Nephron (organoid): ENCODE data around the gene EMC10.

Source experiments
- H3K27ac Mint-ChIP-seq, 3 experiments: 2 replicates each; pipeline ENCODE4 v1.8.0; 2020; ENCODE audit warnings: mixed read lengths in 3 of 3, mild to moderate bottlenecking in 2 of 3, moderate library complexity in 1 of 3
- H3K27me3 Mint-ChIP-seq: 2 replicates; pipeline ENCODE4 v1.8.0; 2021; ENCODE audit warnings: low read depth, mild to moderate bottlenecking, moderate library complexity, mixed read lengths
- H3K36me3 Mint-ChIP-seq: 2 replicates; pipeline ENCODE4 v1.8.0; 2020; ENCODE audit warnings: low read depth, mixed read lengths
- H3K4me1 Mint-ChIP-seq: 2 replicates; pipeline ENCODE4 v1.8.0; 2020; ENCODE audit warnings: mixed read lengths
- H3K4me3 Mint-ChIP-seq, 3 experiments: 2 replicates each; pipeline ENCODE4 v1.8.0; 2020; ENCODE audit warnings: mild to moderate bottlenecking in 3 of 3, mixed read lengths in 3 of 3, moderate library complexity in 2 of 3
- H3K9me3 Mint-ChIP-seq: 2 replicates; pipeline ENCODE4 v1.8.0; 2020; ENCODE audit warnings: mixed read lengths
- TF ChIP-seq, protein P1 (sequence below), 3 experiments: fragments of 200-600 bp; sonication (generic); IDR thresholded peaks; one replicate each; pipeline ENCODE4 v1.5.0; 2021; ENCODE audit warnings: antibody characterized with exemption in 3 of 3; ENCODE audit not compliant: unreplicated experiment in 3 of 3

The EMC10 gene

DNA sequence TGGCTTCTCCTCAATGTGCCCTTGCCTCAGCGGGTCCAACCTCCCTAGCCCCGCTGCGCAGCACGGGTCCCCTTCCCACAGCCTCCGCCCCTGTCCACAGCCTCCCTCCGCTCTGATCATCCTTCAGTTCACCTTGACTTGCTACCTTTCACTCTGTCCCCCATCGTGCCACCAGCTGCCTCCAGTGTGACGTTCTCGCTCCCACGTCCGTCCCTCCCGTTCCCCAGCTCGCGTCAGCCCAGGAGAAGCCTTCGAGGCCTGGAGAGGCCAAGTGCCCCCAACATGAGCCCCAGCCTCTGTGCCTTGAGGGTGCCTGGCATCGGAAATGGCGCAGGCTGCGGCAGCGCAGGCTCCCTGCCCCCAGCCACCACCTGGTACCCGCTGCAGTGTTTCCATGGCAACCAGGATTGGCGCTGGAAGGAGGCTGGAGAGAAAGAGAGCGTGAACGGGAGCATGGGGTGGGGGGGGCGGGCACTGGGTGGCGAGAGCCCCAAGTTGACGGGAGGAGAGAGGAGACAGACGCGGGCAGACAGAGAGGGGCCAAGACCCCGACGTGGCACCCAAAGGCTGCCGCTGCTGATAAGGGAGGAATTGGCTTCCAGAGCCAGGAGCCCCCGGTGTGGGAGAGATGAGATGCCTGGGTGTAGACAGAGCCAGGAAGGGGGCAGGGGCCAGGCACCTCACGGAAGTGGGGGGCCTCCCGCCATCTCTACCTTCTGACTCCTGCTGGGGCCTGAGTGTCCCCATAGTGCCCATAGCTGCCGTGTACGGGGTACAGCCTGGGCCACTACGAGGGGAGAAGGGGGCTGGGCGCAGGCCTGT, 38.2 kb downstream of the EMC10 start:
- H3K4me3 Mint-ChIP-seq, result peak overlapping the region; percentile 31 to 71 (median 58)
- H3K36me3 Mint-ChIP-seq, result peaks cover 10% of the 10 kb centered on the region
- H3K27ac Mint-ChIP-seq, result peak overlapping the region in 2 of 3 experiments; percentile 55 to 64

DNA sequence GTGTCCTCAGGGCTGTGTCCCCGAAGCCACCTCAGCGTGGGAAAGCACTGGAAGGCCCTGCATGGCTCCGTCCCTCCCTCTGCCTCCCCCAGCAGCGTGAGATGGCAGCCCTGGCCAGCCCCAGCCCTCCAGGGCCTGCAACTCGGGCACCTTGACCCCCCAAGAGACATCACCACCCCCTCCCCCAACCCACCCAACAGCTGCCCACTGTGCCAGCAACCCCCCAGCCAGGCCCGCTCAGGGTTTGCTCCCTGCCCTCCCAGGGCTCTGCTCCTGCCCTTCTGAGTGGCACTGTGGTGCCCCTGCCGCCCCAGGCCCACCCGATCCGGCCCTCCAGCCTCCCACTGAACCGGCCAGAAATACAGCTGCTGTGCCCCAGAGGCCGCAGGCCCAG, 38.9 kb downstream of the EMC10 start:
- TF ChIP-seq, protein P1, sequence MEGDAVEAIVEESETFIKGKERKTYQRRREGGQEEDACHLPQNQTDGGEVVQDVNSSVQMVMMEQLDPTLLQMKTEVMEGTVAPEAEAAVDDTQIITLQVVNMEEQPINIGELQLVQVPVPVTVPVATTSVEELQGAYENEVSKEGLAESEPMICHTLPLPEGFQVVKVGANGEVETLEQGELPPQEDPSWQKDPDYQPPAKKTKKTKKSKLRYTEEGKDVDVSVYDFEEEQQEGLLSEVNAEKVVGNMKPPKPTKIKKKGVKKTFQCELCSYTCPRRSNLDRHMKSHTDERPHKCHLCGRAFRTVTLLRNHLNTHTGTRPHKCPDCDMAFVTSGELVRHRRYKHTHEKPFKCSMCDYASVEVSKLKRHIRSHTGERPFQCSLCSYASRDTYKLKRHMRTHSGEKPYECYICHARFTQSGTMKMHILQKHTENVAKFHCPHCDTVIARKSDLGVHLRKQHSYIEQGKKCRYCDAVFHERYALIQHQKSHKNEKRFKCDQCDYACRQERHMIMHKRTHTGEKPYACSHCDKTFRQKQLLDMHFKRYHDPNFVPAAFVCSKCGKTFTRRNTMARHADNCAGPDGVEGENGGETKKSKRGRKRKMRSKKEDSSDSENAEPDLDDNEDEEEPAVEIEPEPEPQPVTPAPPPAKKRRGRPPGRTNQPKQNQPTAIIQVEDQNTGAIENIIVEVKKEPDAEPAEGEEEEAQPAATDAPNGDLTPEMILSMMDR (IDR thresholded peaks at IDR 0.05; ENCODE audit: unreplicated experiment in 3 of 3), result no peak
- H3K27ac Mint-ChIP-seq, result no peak overlapping the region
- H3K4me1 Mint-ChIP-seq, result peaks cover 17% of the 10 kb centered on the region

More for the DNA sequence above, 38.2 kb downstream of the EMC10 start:
- Mint-ChIP-seq H3K4me1 (peaks cover 17% of the 10 kb centered on the region), H3K27me3 (no peaks in the 10 kb centered on the region), H3K9me3 (no peaks in the 10 kb centered on the region)
- TF ChIP-seq, protein P1 (IDR thresholded peaks at IDR 0.05; ENCODE audit: unreplicated experiment in 3 of 3), result no peak

DNA sequence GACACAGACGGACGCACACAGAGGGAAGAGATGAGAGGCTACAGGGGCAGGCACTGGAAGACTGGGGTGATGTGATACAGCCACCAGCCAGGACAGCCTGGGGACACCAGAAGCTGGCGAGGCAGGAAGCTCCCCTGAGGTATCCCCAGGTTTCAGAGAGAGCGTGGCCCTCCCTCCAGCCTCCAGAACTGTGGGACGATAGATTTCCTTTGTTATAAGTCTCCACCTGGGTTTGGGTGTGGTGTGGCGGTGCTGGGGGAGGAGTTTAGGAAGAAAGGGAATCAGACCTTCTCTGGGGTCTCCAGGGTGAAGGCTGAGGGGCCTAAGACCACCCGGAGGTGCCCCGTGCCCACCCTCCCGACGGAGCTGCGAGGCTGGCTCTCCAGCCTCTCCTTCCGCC, 40.1 kb downstream of the EMC10 start:
- Mint-ChIP-seq H3K27ac (no peak overlapping the region), H3K27me3 (no peaks in the 10 kb centered on the region), H3K36me3 (peaks cover 10% of the 10 kb centered on the region), H3K9me3 (no peaks in the 10 kb centered on the region), H3K4me1 (peaks cover 6% of the 10 kb centered on the region), H3K4me3 (no peak overlapping the region)
- TF ChIP-seq, protein P1 (IDR thresholded peaks at IDR 0.05; ENCODE audit: unreplicated experiment in 3 of 3), result no peak

More for the DNA sequence above, 38.9 kb downstream of the EMC10 start:
- Mint-ChIP-seq H3K36me3 (peaks cover 10% of the 10 kb centered on the region), H3K27me3 (no peaks in the 10 kb centered on the region), H3K4me3 (no peak overlapping the region), H3K9me3 (no peaks in the 10 kb centered on the region)

GRCh38 chr19:50516964-50517703, 40.8 kb downstream of the EMC10 start:
- H3K4me3 Mint-ChIP-seq, result no peak overlapping the region
- no peak overlapping the region for H3K27ac Mint-ChIP-seq
- H3K9me3 Mint-ChIP-seq, result no peaks in the 10 kb centered on the region
- H3K36me3 Mint-ChIP-seq, result peaks cover 10% of the 10 kb centered on the region
- no peaks in the 10 kb centered on the region for H3K27me3 Mint-ChIP-seq
- TF ChIP-seq, protein P1 (IDR thresholded peaks at IDR 0.05; ENCODE audit: unreplicated experiment in 3 of 3), result no peak
- no peaks in the 10 kb centered on the region for H3K4me1 Mint-ChIP-seq

DNA sequence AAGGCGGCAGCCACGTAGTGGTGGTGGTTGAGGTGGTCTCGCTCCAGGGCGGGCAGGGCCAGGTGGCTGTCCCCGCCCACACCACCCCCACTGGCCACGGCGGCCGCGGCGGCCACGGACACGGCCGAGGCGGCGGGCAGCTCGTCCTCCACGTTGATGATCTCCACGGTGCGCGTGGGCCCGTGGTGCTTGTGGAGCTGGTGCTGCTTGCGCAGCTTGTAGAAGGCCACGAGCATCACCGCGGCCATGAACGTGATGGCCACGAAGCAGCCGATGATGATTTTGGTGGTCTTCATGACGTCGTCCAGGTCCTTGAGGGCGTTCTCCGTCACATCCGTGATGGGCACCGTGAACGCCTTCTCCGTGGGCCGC, 41.4 kb downstream of the EMC10 start:
- Mint-ChIP-seq H3K4me3 (no peak overlapping the region), H3K36me3 (peaks cover 10% of the 10 kb centered on the region), H3K27ac (no peak overlapping the region), H3K27me3 (no peaks in the 10 kb centered on the region), H3K9me3 (no peaks in the 10 kb centered on the region), H3K4me1 (no peaks in the 10 kb centered on the region)
- TF ChIP-seq, protein P1 (IDR thresholded peaks at IDR 0.05; ENCODE audit: unreplicated experiment in 3 of 3), result no peak
